Sigmoid colon (tissue), 7 donors: ENCODE measurements around the gene GNG13. TPM values are rescaled to one million over a fixed set of nuclear protein-coding genes. Genes with fewer than 3 reads are reported as not detected.
A peak's percentile ranks its signal among the peaks of the same experiment; 100 is the strongest.

Experiments
- DNase-seq: peaks from one replicate; pipeline ENCODE4 v3.0.0-alpha.2; 2019
- H3K27ac ChIP-seq, 4 donors: fragments of 200-600 bp; sonication (generic); one replicate each; pipeline ENCODE4 v1.5.1; 2016 to 2019; ENCODE audit warnings: mild to moderate bottlenecking in 1 of 4
- H3K27me3 ChIP-seq, 3 donors: fragments of 200-600 bp; sonication (generic); one replicate each; pipeline ENCODE4 v1.5.1; 2019; ENCODE audit warnings: mild to moderate bottlenecking in 1 of 3
- H3K36me3 ChIP-seq, 4 donors: fragments of 200-600 bp; sonication (generic); one replicate each; pipeline ENCODE4 v1.5.1; 2016 to 2019
- H3K4me1 ChIP-seq, 4 donors: fragments of 200-600 bp; sonication (generic); one replicate each; pipeline ENCODE4 v1.5.1; 2017 to 2019
- H3K4me3 ChIP-seq, 4 donors: fragments of 200-600 bp; sonication (generic); one replicate each; pipeline ENCODE4 v1.5.1; 2017 to 2019; ENCODE audit warnings: mild to moderate bottlenecking in 2 of 4, moderate library complexity in 1 of 4
- H3K9me3 ChIP-seq, 4 donors: fragments of 200-600 bp in 3 of 4; sonication (generic) in 3 of 4; one replicate each; pipeline versions ENCODE4 v1.5.1 to v1.6.1; 2013 to 2019
- CTCF ChIP-seq, 4 experiments: fragments of 450-650 bp in 3 of 4; fragments of 200-600 bp in 1 of 4; IDR thresholded peaks; one replicate each; pipeline ENCODE4 v1.5.1; 2016 to 2019; ENCODE audit warnings: antibody characterized with exemption in 4 of 4, mild to moderate bottlenecking in 3 of 4, moderate library complexity in 2 of 4
- EP300 ChIP-seq, 4 donors: sonication (generic); formaldehyde crosslinking; IDR thresholded peaks; one replicate each; pipeline ENCODE4 v1.6.1; 2017; ENCODE audit warnings: antibody characterized with exemption in 4 of 4
- POLR2A ChIP-seq, 2 donors: fragments of 450-650 bp; IDR thresholded peaks; one replicate each; pipeline ENCODE4 v1.6.1; 2016; ENCODE audit warnings: antibody characterized with exemption in 2 of 2, mild to moderate bottlenecking in 2 of 2, moderate library complexity in 2 of 2
- POLR2AphosphoS5 ChIP-seq, 4 donors: sonication (generic); formaldehyde crosslinking; IDR thresholded peaks; one replicate each; pipeline ENCODE4 v1.6.1; 2017; ENCODE audit warnings: antibody characterized with exemption in 4 of 4
- WGBS, 2 donors: extraction: QIAGEN DNeasy Blood & Tissue Kit; methylation state at CpG; one replicate each; pipeline ENCODE4 v1.1.7; 2013; 5-methylcytosine and 5-hydroxymethylcytosine counted together
- intact Hi-C: fragments of 100-400 bp; cut with DNase I; formaldehyde crosslinking; loops from one replicate; pipeline ENCODE4 v1.15.1; 2023
- polyA plus RNA-seq, 3 donors: library from polyadenylated mRNA; stranded (reverse); fragments of 200-250 nt; gene quantifications; one replicate each; pipeline ENCODE4 v1.2.3, GENCODE V29; 2013
- total RNA-seq, 4 donors: library from RNA; depleted of rRNA; stranded (reverse); fragments of >200 nt; gene quantifications; one replicate each; pipeline ENCODE4 v1.1.0, GENCODE V29; 2016
- donor health status: healthy with polysubstance abuse.
- donor health status: Bipolar disorder and iron deficiency.
- donor health status: healthy.

GNG13 gene
- total and polyA plus RNA-seq, 7 donors: 0.47 to 1.2 (median 0.92) TPM; not detected in 4

- intact Hi-C loops: no loop called here
- no peak overlapping the region for H3K4me3 ChIP-seq
- DNase-seq: no peak
- peaks cover 0 to 24% (median 19%) of the 10 kb centered on the region in 4 donors for H3K4me1 ChIP-seq
- no peaks in the 10 kb centered on the region for H3K27me3 ChIP-seq
- TF ChIP-seq POLR2AphosphoS5 (IDR thresholded peaks at IDR 0.05): no peak
- no peak for TF ChIP-seq POLR2A (IDR thresholded peaks at IDR 0.05)
- no peak for TF ChIP-seq CTCF (IDR thresholded peaks at IDR 0.05)
- no peak for TF ChIP-seq EP300 (IDR thresholded peaks at IDR 0.05)
- no peak overlapping the region for H3K27ac ChIP-seq
- WGBS, 2 donors: 92 to 94% methylated on average over 17 of the region's 17 CpGs
- peaks cover 0 to 13% (median 8%) of the 10 kb centered on the region in 4 donors for H3K36me3 ChIP-seq
- no peaks in the 10 kb centered on the region for H3K9me3 ChIP-seq
These were observed 10.4 kb downstream of the GNG13 start for GRCh38 chr16:790086-790485.

- no peak for DNase-seq
- peaks cover 0 to 13% (median 8%) of the 10 kb centered on the region in 4 donors for H3K36me3 ChIP-seq
- intact Hi-C loops: no loop called here
- H3K9me3 ChIP-seq: no peaks in the 10 kb centered on the region
- peak overlapping the region; percentile 50 to 100 (median 83) for H3K4me3 ChIP-seq
- 79% methylated on average over 33 of the region's 33 CpGs for WGBS, 2 donors
- H3K27ac ChIP-seq: peak overlapping the region in 1 of 4 donors; percentile 60
- no peaks in the 10 kb centered on the region for H3K27me3 ChIP-seq
- TF ChIP-seq POLR2A (IDR thresholded peaks at IDR 0.05) (no peak), POLR2AphosphoS5 (IDR thresholded peaks at IDR 0.05) (no peak), EP300 (IDR thresholded peaks at IDR 0.05) (no peak)
- H3K4me1 ChIP-seq: peaks cover 0 to 24% (median 19%) of the 10 kb centered on the region in 4 donors
These were observed 11.2 kb downstream of the GNG13 start for GRCh38 chr16:789191-789850.

- intact Hi-C loops: loop anchor here (1.0 kb wide), 1 partner anchor 19 kb away; no protein-coding TSS in a partner anchor
- TF ChIP-seq POLR2AphosphoS5 (IDR thresholded peaks at IDR 0.05) (no peak), CTCF (IDR thresholded peaks at IDR 0.05) (no peak), POLR2A (IDR thresholded peaks at IDR 0.05) (no peak), EP300 (IDR thresholded peaks at IDR 0.05) (no peak)
- Histone ChIP-seq H3K27me3 (no peaks in the 10 kb centered on the region), H3K4me1 (peaks cover 0 to 25% (median 24%) of the 10 kb centered on the region in 4 donors), H3K4me3 (peak within 1 kb of the TSS; percentile 84 to 100 (median 94)), H3K9me3 (no peaks in the 10 kb centered on the region), H3K36me3 (peaks cover 0 to 13% (median 8%) of the 10 kb centered on the region in 4 donors), H3K27ac (peak within 1 kb of the TSS; percentile 62 to 83 (median 76))
- WGBS, 2 donors: 1% methylated on average over 97 of the region's 97 CpGs
- peak; percentile 94 for DNase-seq
These were observed 12.0 kb downstream of the GNG13 start, which contains the start of gene CHTF18 for GRCh38 chr16:788399-789126. CHTF18 (plus strand) TSS chr16:788620; CDS start chr16:788685, 65 bp downstream.

- WGBS, 2 donors: 0% methylated on average over 45 of the region's 45 CpGs
These were observed 12.5 kb downstream of the GNG13 start, which contains the start of gene RPUSD1 for GRCh38 chr16:787978-788398. RPUSD1 (minus strand) TSS chr16:788381; CDS start chr16:787737, 644 bp downstream.

More at GRCh38 chr16:787978-788398, 12.5 kb downstream of the GNG13 start, which contains the start of gene RPUSD1:
- intact Hi-C loops: loop anchor here (1.0 to 2.0 kb wide), 2 partner anchors 19 to 77 kb away; no protein-coding TSS in a partner anchor
- Histone ChIP-seq H3K9me3 (no peaks in the 10 kb centered on the region), H3K36me3 (peaks cover 0 to 13% (median 8%) of the 10 kb centered on the region in 4 donors), H3K4me3 (peak within 1 kb of the TSS; percentile 84 to 100 (median 94)), H3K27me3 (peaks cover 0 to 4% (median 3%) of the 10 kb centered on the region in 3 donors), H3K27ac (peak within 1 kb of the TSS; percentile 62 to 83 (median 76)), H3K4me1 (peaks cover 0 to 26% (median 24%) of the 10 kb centered on the region in 4 donors)
- TF ChIP-seq EP300 (IDR thresholded peaks at IDR 0.05): no peak
- no peak for TF ChIP-seq POLR2AphosphoS5 (IDR thresholded peaks at IDR 0.05)
- no peak for TF ChIP-seq CTCF (IDR thresholded peaks at IDR 0.05)
- TF ChIP-seq POLR2A (IDR thresholded peaks at IDR 0.05): no peak
- DNase-seq: no peak
